Osteoblast (primary cell): ENCODE measurements around the gene FBXL7. TPM values are rescaled to one million over a fixed set of nuclear protein-coding genes. Genes with fewer than 3 reads are reported as not detected.

Source experiments
- DNase-seq: peaks from one replicate; pipeline ENCODE4 v3.0.0; 2011; ENCODE audit warnings: low spot score, mixed read lengths; ENCODE audit not compliant: insufficient read length; ENCODE audit errors: missing footprints
- H2AFZ ChIP-seq: 2 replicates; pipeline ENCODE4 v1.6.0; 2011; ENCODE audit warnings: mild to moderate bottlenecking, low read length
- H3K27ac ChIP-seq: 2 replicates; pipeline ENCODE4 v1.5.1; 2011; ENCODE audit warnings: mild to moderate bottlenecking, low read depth, low read length, moderate library complexity
- H3K27me3 ChIP-seq: 2 replicates; pipeline ENCODE4 v1.6.0; 2012; ENCODE audit warnings: mild to moderate bottlenecking, control low read depth, inconsistent platforms, low read length, moderate library complexity; ENCODE audit not compliant: insufficient read depth
- H3K36me3 ChIP-seq: 2 replicates; pipeline ENCODE4 v1.5.1; 2011; ENCODE audit warnings: mild to moderate bottlenecking, low read length, control low read depth, moderate library complexity; ENCODE audit not compliant: insufficient read depth
- H3K4me1 ChIP-seq: 2 replicates; pipeline ENCODE4 v1.5.1; 2011; ENCODE audit warnings: mild to moderate bottlenecking, low read length, control low read depth, moderate library complexity; ENCODE audit not compliant: insufficient read depth
- H3K4me2 ChIP-seq: 2 replicates; pipeline ENCODE4 v1.6.0; 2011; ENCODE audit warnings: mild to moderate bottlenecking, low read length; ENCODE audit not compliant: insufficient read depth
- H3K4me3 ChIP-seq: fragments of 200-600 bp; sonication (generic); 3 replicates; pipeline ENCODE4 v1.5.1; 2012; ENCODE audit warnings: mild to moderate bottlenecking, low read length, inconsistent platforms; ENCODE audit not compliant: insufficient read depth
- H3K79me2 ChIP-seq: 2 replicates; pipeline ENCODE4 v1.6.0; 2012; ENCODE audit warnings: mild to moderate bottlenecking, low read length, control low read depth, inconsistent platforms; ENCODE audit not compliant: insufficient read depth
- H3K9me3 ChIP-seq: 2 replicates; pipeline ENCODE4 v1.5.1; 2011; ENCODE audit warnings: low read depth, low read length, control low read depth
- H4K20me1 ChIP-seq: 2 replicates; pipeline ENCODE4 v1.6.0; 2012; ENCODE audit warnings: mild to moderate bottlenecking, low read length, control low read depth; ENCODE audit not compliant: insufficient read depth
- CTCF ChIP-seq: IDR thresholded peaks from 2 replicates; pipeline ENCODE4 v1.5.1; 2011; ENCODE audit warnings: mild to moderate bottlenecking, low read depth, low read length, moderate library complexity; ENCODE audit errors: extremely low read depth
- total RNA-seq: library from RNA; depleted of rRNA; stranded (reverse); fragments of >200 nt; gene quantifications from 2 replicates; pipeline ENCODE4 v1.2.3, GENCODE V29; 2012

Gene FBXL7
- total RNA-seq, 1 donor, result 13.4 TPM

DNA sequence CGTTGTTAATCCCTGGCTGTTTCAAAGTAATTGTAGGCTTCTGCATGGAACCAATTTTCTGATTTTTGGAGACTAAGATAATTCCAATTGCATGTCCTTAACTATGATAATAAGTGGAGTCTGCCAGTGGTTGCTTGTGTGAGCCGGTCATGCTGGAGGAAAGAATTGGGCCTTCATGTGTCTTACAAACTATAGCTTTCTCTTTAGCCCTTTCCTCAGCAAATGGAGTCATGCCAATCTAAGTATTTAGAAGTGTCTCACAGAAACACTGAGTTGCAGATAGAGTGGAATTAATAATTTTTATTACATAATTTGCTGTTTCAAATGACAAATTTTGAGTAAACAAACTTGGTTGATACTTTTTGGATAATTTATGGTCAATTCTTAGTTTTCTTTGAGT is 200.4 kb downstream of the FBXL7 start:
- no peak overlapping the region for H3K4me2 ChIP-seq
- DNase-seq, result no peak
- H2AFZ ChIP-seq, result no peak overlapping the region
- no peaks in the 10 kb centered on the region for H4K20me1 ChIP-seq
- TF ChIP-seq CTCF, result no peak
- no peaks in the 10 kb centered on the region for H3K36me3 ChIP-seq
- H3K4me1 ChIP-seq, result peaks cover 17% of the 10 kb centered on the region
- no peak overlapping the region for H3K4me3 ChIP-seq
- H3K27ac ChIP-seq, result no peak overlapping the region
- H3K27me3 ChIP-seq, result no peaks in the 10 kb centered on the region
- no peaks in the 10 kb centered on the region for H3K9me3 ChIP-seq
- H3K79me2 ChIP-seq, result peaks cover 11% of the 10 kb centered on the region

DNA sequence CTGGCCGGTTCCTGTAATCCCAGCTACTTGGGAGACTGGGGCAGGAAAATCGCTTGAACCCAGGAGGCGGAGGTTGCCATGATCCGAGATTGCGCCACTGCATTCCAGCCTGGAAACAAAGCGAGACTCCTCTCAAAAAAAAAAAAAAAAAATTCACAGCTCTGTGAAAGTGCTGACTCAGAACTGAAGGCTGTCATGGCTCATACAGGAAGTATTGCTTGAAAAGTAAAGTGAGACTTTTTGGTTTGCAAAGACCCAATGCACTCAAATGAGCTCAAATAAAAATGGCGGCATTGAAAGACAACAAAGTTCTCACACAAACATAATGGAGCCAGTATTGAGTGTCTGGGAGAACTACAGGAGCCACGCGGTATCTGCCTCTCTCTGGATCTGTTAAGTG is 202.1 kb downstream of the FBXL7 start:
- Histone ChIP-seq H2AFZ (peak overlapping the region; percentile 32), H3K27ac (no peak overlapping the region)
- no peak for DNase-seq

DNA sequence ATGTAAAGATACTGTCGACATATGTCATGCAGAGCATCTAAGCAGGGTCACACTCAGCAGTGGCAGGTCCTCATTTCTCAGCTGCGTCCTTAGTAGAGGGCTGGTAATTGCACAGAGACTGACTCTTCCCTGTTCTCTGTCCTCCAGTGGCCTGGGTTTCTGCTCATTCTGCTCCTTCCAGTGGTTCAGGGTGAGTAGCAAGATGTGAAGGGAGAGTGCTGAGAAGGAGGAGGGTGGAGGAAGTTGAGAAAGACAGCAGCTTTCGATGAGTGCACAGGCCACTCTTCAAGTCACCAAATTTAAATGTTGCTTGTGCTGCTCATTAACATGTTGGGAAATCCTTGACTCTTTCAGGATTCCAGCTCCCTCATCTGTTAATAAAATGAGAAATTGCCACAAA is 203.9 kb downstream of the FBXL7 start:
- H3K4me2 ChIP-seq, result no peak overlapping the region
- no peaks in the 10 kb centered on the region for H4K20me1 ChIP-seq
- peaks cover 14% of the 10 kb centered on the region for H3K4me1 ChIP-seq
- H3K4me3 ChIP-seq, result no peak overlapping the region
- H2AFZ ChIP-seq, result peak overlapping the region; percentile 28
- no peaks in the 10 kb centered on the region for H3K36me3 ChIP-seq
- H3K27ac ChIP-seq, result no peak overlapping the region
- peak; percentile 67 for DNase-seq
- no peak for TF ChIP-seq CTCF
- H3K27me3 ChIP-seq, result no peaks in the 10 kb centered on the region
- H3K79me2 ChIP-seq, result peaks cover 18% of the 10 kb centered on the region
- no peaks in the 10 kb centered on the region for H3K9me3 ChIP-seq

More for the DNA sequence above, 202.1 kb downstream of the FBXL7 start:
- Histone ChIP-seq H3K4me3 (no peak overlapping the region), H3K4me1 (peaks cover 14% of the 10 kb centered on the region), H3K9me3 (no peaks in the 10 kb centered on the region), H3K79me2 (peaks cover 15% of the 10 kb centered on the region), H3K4me2 (no peak overlapping the region), H3K27me3 (no peaks in the 10 kb centered on the region), H4K20me1 (no peaks in the 10 kb centered on the region), H3K36me3 (no peaks in the 10 kb centered on the region)
- TF ChIP-seq CTCF, result no peak

GRCh38 chr5:15704397-15704947 is 204.5 kb downstream of the FBXL7 start:
- no peak overlapping the region for H2AFZ ChIP-seq
- peaks cover 14% of the 10 kb centered on the region for H3K4me1 ChIP-seq
- H3K79me2 ChIP-seq, result peaks cover 18% of the 10 kb centered on the region
- peak; percentile 14 for DNase-seq
- no peaks in the 10 kb centered on the region for H3K27me3 ChIP-seq
- no peaks in the 10 kb centered on the region for H4K20me1 ChIP-seq
- no peak for TF ChIP-seq CTCF
- H3K4me3 ChIP-seq, result no peak overlapping the region
- H3K9me3 ChIP-seq, result no peaks in the 10 kb centered on the region
- no peak overlapping the region for H3K4me2 ChIP-seq
- no peaks in the 10 kb centered on the region for H3K36me3 ChIP-seq
- peak overlapping the region; percentile 1 for H3K27ac ChIP-seq
